ENCODE measurements around the gene FGG.
"Not testable (repeated sequence)": the region's sequence is repeated elsewhere in the genome, so short reads cannot be mapped to it uniquely, and the experiment has no call there.

Gene FGG

GRCh38 chr4:154609532-154609931 is 2.9 kb downstream of the FGG start:
- no peak for DNase-seq

DNA sequence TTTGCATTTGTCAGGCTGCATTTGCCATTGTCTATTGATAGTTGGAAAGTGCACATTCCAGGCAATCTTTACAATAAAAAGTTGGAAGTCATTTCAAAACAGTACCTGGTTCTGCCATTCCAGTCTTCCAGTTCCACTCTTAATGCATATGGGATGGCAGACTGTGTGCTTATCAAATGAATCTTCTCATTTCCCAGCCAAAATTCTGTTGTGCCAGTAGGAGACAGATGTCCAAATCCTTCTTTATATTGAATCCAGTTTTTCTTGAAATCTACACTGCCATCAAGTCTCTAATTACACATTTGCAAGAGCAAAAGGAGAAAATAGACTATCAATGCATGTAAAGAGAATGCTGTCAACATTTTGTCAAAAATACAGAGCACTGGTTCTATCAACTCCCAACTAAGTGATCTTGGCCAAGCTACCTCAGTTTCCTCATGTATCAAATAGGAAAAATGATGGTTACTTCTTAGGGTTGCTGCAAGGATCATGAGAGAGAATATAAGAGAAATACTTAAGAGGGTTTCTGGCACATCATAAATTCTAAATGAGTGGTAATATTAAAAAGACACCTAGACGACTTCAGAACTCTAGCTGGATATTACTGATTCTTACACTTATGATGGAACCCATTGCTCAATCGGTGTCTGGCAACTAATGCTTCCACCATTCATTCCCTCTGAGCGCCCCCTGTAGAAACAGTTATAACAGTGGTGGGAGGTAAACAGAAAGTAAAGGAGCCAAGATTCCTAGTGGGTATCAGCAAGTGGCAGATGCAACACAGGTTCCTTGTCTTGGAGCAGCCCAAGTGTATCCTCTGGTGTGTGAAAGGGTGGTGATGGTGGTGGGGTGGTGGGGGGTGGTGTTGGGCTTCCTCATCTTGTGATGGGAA is 3.8 kb downstream of the FGG start:
- no peak for DNase-seq

DNA sequence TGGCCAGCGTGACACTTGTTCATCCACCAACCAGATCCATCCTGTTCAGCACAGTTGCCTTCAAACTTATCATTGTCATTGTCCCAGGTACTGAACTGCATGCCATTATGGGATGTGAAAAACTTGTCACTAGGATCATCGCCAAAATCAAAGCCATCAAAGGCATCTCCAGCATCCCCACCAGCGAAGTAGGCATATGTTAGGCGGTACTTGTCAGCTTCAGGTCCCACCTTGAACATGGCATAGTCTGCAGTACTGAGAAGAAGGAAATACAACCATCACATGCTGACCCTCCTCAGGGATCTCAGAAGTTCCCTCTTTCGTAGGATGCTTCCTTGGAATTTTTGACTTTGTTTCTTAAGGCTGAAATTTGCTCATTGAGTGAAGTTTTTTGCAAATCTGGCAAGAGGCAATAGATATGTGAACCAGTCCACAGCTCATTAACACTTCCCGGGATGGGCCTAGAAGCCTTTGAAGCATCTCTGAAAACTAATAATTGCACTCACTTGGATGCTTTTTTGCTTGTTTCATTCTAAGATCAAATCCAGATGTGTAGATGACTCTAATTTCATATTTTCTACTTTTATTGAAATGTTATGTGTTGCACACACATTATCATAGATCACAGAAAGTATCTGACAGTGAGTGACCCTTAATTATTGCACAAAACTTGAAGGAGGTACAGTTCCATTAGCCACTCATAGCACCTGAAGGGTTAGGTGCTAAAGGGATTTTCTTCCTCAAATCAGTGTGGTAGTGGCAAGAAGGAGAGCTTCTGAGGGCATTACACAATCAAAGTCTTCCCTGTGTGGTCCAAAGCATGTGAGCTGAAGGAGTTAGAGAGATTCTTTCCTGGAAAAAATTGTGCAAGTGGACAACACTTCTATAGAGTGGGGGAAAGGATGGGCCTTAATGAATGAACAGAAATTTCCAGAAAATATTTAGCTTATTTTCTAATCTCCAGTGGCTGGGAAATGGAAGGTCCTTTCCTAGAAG is 5.4 kb downstream of the FGG start:
- DNase-seq: no peak

- no peak for DNase-seq
Observed at GRCh38 chr4:154604696-154605200, 7.7 kb downstream of the FGG start.

GRCh38 chr4:154603033-154603943 is 9.2 kb downstream of the FGG start:
- DNase-seq: no peak

GRCh38 chr4:154602404-154603020 is 9.9 kb downstream of the FGG start:
- no peak for DNase-seq

DNA sequence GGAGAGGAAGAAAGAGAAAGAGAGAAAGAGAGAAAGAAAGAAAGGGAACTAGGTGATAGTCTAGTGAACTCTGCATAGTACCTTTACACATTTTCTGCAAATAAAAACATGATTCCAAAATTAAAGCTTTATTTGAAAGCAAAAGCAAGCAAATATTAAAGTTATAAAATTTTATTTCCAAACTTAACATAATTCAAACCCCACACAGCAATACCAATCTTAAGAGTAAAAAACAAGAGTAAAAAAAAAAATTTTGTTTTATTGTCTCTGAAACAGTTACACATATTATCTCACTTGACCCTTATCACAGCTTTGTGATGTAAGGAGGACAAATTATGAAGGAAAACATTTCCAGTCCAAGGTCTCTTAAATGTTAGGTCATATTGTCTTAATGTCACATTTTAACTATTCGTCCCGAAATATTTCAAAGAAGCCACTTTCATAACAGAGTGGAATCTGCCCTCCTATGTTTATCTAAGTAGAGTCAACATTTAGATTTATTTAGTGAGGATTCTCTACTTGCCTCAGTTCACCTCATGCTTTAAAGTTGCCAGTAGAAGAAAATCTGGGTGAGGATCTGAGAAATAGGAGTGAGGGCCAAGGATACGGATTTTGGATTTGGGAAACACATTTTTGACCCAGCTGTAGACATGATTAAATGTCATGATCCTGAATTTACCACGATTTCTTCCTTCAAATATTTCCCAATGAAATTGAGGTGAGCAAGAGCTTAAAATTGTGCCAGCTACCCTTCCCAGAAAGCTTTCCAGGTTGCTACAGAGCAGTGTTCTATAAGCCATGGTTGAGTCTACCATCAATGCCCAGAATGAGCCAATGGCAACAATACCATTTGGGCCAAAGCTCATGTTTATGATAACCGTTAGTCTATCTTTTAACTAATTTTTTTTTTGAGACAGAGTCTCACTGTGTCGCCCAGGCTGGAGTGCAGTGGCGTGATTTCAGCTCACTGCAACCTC is 14.4 kb downstream of the FGG start:
- no peak for DNase-seq

DNA sequence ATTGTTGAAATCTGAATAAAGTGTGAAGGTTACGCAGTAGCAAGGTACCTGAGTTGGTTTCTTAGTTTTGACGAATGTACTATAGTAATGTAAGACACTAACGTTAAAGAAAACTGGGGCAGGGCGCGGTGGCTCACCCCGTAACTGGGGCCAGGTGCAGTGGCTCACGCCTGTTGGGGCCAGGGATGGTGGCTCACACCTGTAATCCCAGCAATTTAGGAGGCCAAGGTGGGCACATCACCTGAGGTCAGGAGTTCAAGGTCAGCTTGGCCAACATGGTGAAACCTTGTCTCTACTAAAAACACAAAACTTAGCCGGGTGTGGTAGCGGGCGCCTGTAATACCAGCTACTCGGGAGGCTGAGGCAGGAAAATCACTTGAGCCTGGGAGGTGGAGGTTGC is 15.2 kb downstream of the FGG start:
- DNase-seq: not testable (repeated sequence)

- no peak for DNase-seq
Observed at GRCh38 chr4:154595807-154596206, 16.6 kb downstream of the FGG start.

GRCh38 chr4:154594343-154594742 is 18.1 kb downstream of the FGG start:
- not testable (repeated sequence) for DNase-seq

DNA sequence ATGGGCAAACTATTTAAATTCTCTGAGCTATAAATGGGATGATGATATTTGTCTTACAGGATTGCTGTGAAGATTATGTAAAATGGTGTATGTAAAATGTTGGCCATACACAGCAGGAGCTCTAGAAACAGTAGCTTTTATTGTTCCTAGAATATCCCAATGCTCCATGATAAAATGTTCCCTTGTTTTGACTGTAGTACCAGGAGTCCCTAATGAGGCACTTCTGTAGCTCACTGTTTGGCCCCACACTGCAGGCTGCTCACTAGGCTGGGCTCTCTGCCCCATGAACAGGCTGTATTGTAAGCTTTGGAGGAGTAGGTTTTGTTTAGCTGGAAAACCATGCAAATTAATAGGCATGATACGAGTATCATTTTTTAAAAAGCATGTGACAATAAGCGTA is 18.6 kb downstream of the FGG start:
- no peak for DNase-seq

- DNase-seq: no peak
Observed at GRCh38 chr4:154591890-154592289, 20.6 kb downstream of the FGG start.

GRCh38 chr4:154590329-154591006 is 22.0 kb downstream of the FGG start, which contains the start of gene FGA:
TSS of gene FGA (minus strand) at chr4:154590742. CDS start at chr4:154590687, 55 bp downstream.
- no peak for DNase-seq

DNA sequence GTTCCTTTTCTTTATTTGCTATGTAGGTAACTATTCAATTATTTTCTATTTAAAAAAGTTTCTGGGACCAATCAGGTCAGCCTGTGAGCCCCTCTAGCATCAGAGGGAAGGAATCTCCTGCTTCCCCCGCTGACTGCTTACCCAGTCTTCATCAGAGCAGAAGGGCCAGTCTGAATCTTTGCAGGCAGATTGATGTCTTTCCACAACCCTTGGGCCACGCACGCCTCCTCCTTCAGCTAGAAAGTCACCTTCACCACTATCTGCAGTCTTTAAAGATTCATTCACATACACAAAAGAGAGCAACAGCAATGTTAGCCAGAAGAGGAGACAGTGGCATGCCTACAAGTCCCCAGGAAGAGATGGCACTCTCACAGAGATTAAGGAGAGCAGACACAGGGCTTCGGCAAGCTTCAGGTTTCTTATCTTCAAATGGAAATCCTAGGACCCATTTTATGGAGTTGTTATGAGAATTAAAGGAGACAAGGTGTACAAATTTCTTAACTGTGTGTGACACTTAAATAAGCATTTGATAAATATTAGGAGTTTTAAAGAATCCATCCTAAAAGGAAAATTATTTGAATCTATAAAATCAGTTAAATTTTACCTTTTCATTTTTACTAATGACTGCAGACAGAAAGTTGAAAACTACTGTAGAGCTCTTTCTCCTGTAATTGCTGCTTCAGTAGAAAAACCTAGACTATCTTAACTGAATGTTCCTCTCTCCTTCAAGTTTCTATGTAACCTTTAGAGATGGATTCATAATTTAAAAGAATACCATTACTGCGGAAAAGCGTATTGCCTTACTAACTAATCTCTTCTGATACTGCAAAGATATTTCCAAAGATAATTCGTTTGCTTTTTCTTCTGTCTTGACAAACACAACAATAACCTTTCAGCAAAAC is 22.9 kb downstream of the FGG start:
- no peak for DNase-seq

- DNase-seq: no peak
Observed at GRCh38 chr4:154588198-154588597, 24.3 kb downstream of the FGG start.

- no peak for DNase-seq
Observed at GRCh38 chr4:154586296-154587033, 26.0 kb downstream of the FGG start.

GRCh38 chr4:154585369-154586018 is 27.0 kb downstream of the FGG start:
- no peak for DNase-seq

Data from NCI-H524 treated with DMSO at 0.1 percent for 48 hours (cell line).